Measurements from ENCODE around the gene GATD1.

The GATD1 gene

DNA sequence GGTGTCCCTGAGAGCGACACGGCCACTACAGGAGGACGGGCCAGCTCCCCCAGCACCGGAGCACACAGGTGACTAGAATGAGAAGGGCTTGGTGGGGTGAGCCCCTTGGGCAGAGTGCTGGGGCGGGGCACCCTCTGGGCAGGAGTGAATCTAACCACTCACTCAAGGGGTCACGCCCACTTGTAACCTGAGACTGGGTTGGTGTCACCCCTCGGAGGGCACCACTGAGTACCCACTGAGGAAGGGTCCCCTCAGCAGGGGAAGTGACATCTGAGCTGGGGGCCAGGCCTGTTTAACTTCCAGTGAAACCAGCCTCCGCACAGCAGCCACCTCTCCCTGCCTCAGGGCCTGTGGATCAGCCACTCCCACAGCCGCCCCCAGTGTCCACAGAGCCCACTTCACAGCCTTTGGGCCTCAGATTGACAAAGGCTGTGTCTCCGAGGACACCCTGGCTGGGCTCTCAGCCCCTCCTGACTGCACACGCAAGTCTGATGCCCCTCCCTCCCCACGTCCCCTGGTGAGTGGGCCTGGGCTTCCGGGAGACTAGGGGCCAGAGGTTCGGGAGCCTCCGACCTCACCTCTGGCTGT is 5.6 kb downstream of the GATD1 start:
- H3K4me3 ChIP-seq (ENCODE audit: low read depth, low read length): no peak overlapping the region
- DNase-seq (ENCODE audit: low read depth): no peak
- TF ChIP-seq CTCF (IDR thresholded peaks at IDR 0.05; ENCODE audit: insufficient read depth, low read depth, low read length, missing control alignments): no peak

DNA sequence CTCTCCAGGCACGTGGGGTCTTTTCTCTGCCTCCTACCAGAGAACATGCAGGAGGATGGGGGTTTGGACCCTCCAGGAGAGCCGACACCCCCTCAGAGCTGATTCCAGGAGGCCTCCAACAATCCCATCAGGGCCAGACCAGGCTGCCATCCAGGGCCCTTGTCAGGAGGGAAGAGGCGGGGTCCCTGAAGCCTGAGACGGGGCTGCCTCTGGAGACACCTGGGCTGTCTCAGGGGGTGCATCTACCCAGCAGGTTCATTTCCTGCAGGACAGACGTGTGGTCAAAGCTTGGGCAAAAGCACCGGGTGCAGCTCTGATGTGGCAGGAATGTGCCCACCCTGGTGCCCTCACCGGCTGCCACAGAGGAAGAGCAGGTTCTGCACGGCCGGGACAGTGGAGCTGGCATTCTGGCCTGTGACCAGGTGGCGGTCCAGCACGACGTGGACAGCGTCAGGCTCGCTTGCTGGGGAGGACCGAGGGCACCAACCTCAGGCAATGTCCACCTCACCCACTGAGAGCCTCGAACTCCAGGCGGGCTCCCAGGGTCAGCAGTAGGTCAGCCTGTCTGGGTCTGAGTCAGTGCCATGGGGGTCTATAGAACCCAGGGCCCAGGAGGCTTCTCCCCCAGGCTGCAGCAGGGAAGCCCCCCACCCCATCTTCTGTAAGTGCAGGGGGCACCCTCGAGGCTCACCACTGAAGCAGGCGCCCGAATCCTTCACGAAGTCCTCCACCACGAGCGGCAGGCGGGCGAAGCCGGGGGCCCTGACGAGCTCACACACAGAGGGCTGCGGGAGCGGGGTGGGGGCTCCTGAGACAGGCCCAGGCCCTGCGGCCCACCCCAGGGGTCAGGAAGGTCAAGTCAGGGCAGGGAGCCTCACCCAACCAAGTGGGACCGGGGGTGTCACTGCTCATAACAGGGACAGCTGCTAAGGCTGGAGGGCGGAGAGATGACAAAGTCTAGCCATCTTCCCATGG is 6.4 kb downstream of the GATD1 start:
- no peak overlapping the region for H3K4me3 ChIP-seq (ENCODE audit: low read depth, low read length)
- no peak for TF ChIP-seq CTCF (IDR thresholded peaks at IDR 0.05; ENCODE audit: insufficient read depth, low read depth, low read length, missing control alignments)
- DNase-seq (ENCODE audit: low read depth): no peak

DNA sequence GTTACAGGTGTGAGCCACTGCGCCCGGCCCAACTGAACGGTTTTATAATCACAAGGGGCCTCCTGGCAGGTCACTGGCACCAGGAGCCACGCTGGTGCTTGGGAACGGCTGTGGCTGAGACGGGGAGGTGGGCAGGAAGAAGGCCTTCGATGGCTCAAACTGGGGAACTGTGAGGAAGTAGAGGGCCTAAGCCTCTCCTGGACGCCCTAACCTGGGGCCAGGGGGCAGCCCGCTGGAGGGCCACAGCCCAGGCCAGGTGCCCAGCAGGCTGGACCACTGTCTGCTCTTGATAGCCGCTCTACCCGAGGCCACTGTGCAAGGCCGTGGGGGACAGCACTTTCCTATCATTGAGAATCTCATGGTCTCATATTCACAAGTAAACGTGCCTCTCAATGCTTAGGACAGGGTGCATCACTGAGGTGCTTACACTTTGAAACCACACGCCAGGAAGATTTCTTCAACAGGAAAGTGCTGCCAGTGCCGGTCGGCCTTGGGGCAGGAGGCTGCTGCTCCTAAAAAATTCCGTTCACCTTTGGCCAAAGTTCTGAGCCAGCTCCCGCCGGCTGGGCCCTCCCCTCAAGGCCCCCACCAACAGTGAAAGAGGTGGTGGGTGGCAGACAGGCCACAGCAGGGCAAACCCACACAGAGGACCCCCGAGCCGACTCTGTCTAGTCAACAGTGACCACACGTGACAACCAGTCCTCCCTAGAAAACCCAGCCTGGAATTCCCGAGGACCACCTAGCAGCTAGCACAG is 7.2 kb downstream of the GATD1 start:
- DNase-seq (ENCODE audit: low read depth): no peak
- no peak overlapping the region for H3K4me3 ChIP-seq (ENCODE audit: low read depth, low read length)
- TF ChIP-seq CTCF (IDR thresholded peaks at IDR 0.05; ENCODE audit: insufficient read depth, low read depth, low read length, missing control alignments): no peak

GRCh38 chr11:767238-767637 is 10.0 kb downstream of the GATD1 start:
- no peak for TF ChIP-seq CTCF (IDR thresholded peaks at IDR 0.05; ENCODE audit: insufficient read depth, low read depth, low read length, missing control alignments)
- no peak for DNase-seq (ENCODE audit: low read depth)
- H3K4me3 ChIP-seq (ENCODE audit: low read depth, low read length): no peak overlapping the region

GRCh38 chr11:766936-767210 is 10.4 kb downstream of the GATD1 start:
- no peak for TF ChIP-seq CTCF (IDR thresholded peaks at IDR 0.05; ENCODE audit: insufficient read depth, low read depth, low read length, missing control alignments)
- no peak overlapping the region for H3K4me3 ChIP-seq (ENCODE audit: low read depth, low read length)
- no peak for DNase-seq (ENCODE audit: low read depth)

GRCh38 chr11:766106-766935 is 11.0 kb downstream of the GATD1 start:
- H3K4me3 ChIP-seq (ENCODE audit: low read depth, low read length): no peak overlapping the region
- no peak for DNase-seq (ENCODE audit: low read depth)
- TF ChIP-seq CTCF (IDR thresholded peaks at IDR 0.05; ENCODE audit: insufficient read depth, low read depth, low read length, missing control alignments): no peak
